NCI-H82 treated with DMSO at 0.1 percent for 48 hours (cell line): ENCODE data around the gene ILDR1.

Experiments
- DNase-seq: peaks from one replicate; lab custom pipeline; 2025; ENCODE audit not compliant: unreplicated experiment; lab: John Stamatoyannopoulos, UW

Gene ILDR1

DNA sequence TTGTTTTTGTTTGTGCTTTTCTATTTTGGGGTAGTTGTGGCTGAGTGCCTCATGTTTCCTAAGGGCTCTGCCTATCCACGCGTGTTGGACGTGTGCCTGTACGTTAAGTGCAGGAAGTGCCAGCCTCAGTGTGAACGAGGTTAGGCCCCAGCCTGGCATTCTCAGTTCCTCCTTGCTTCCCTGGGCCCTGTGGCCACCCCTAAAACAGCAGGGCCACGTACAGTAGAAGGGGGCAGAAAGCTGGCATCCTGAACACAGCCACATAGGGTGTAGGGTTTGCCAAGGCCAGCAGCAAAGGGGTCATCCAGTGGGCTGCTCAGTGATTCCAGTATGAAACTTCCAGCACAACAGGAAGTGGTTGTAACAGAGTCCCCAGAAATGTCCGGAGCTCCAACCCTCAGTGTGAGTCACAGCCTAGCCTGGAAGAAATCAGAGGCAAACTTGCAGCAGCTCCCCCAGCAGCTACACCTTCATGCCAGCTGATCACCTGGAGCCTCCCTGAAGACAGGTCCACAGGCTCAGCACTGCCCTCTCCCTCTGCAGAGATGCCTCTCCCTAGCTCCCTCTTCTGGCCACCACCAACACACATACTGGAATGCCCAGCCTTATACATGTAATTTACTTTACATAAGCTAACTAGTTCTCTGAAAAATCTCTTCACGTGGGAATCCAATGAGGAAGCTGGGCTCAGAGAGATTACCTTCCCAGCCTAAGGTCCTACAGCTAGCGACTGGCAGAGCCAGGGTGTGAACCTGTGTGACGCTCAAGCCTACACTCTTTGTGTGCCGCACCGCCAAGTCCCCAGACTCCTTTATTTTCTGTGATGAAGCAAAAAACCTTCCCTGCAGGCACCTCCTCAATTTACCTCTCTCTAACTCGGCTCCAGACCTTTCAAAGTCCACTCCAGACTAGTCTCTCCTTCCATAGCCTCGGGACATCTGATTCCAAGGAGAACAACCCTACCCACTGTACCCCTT, 26.6 kb downstream of the ILDR1 start:
- peak; percentile 32 for DNase-seq

DNA sequence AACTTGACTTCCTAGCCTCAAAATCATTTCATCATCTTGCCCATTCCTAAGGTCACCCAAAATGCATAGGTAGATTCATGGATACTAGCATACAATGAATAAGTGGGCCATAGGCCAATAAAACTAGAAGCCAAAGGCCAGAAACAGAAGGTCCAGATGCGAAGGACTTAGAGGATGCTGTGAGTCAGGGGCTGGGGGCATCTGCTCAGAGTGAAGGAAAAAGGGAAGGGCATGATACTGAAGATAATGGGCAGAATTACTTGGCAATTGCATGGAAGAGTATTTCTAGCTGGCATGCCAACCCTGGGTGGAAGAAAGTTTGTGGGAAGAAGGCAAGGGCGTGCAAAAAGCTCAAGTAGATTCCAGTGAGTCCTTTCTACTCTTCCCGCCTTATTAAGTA, 27.5 kb downstream of the ILDR1 start:
- DNase-seq, result no peak

- no peak for DNase-seq
Measured at GRCh38 chr3:121992601-121993560, 29.2 kb downstream of the ILDR1 start.

- no peak for DNase-seq
Measured at GRCh38 chr3:121989943-121990342, 32.1 kb downstream of the ILDR1 start.

- no peak for DNase-seq
Measured at GRCh38 chr3:121988146-121988545, 33.9 kb downstream of the ILDR1 start.

GRCh38 chr3:121985846-121986245, 36.2 kb downstream of the ILDR1 start:
- no peak for DNase-seq

- no peak for DNase-seq
Measured at GRCh38 chr3:121981473-121981872, 40.6 kb downstream of the ILDR1 start.

- no peak for DNase-seq
Measured at GRCh38 chr3:121980450-121980796, 41.6 kb downstream of the ILDR1 start.

- DNase-seq, result no peak
Measured at GRCh38 chr3:121979734-121980449, 42.2 kb downstream of the ILDR1 start.

- DNase-seq, result no peak
Measured at GRCh38 chr3:121979246-121979645, 42.8 kb downstream of the ILDR1 start.

DNA sequence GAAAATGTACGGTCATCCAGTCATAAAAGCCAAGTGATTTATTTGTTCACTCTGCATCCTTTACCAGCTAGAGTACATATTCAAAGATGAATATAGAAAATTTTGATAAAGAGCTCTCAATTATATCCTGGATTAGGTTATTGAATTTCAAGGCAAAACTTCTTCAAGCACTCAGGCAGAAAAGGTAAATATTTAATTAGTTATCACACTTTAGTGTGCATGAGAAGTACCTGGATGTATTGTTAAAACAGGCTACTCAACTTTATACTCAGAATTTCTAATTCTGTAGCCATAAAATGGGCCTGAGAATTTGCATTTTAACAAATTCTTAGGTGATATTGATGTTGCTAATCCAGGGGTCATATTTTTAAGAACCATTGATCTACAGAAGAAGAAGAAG, 45.3 kb downstream of the ILDR1 start:
- no peak for DNase-seq

DNA sequence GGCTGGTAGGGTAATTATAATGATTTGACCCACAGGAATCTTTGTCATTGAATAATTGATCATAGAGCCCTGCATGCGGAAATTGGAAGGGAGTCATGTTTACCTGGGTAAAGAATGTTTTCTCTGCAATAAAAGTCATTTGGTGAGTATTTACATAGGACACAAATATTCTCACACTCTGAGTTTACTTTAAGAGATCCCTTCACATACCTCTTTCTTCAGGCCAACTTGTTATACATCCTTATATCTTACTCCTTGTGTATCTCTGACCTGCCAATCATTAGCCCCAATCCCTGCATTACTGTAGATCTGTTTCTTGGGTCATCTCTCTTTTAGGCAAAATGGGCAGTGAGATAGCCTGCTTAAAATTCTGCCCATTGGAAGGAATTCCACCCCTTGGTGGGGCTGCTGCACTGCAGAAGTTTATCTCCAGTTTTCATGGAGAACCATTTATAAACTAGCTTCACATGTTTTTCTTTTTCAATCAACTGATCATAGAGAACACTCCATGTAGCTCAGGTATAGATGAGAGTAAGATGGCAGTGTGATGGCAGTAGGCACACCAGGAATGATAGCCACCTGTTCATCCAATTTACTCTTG, 46.2 kb downstream of the ILDR1 start:
- no peak for DNase-seq

- DNase-seq, result no peak
Measured at GRCh38 chr3:121974601-121975111, 47.4 kb downstream of the ILDR1 start.

DNA sequence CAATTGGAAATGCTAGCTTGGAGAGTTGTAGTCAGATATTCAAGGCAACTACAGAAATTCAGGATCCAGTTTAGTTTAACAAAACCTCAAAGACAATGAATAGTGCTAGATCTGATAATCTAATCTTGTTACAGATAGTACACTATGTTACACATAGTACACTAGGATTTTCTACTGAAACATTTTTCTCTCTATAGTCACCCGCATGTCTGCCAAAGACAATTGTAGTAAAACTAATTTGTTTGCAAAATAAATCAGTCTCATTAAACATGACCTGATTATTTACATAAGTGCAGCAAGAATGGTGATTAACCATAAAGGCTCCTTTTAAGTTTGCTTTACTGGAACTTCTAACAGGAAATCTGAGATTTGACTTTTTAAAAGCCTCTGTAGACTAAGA, 52.0 kb downstream of the ILDR1 start:
- DNase-seq, result no peak

DNA sequence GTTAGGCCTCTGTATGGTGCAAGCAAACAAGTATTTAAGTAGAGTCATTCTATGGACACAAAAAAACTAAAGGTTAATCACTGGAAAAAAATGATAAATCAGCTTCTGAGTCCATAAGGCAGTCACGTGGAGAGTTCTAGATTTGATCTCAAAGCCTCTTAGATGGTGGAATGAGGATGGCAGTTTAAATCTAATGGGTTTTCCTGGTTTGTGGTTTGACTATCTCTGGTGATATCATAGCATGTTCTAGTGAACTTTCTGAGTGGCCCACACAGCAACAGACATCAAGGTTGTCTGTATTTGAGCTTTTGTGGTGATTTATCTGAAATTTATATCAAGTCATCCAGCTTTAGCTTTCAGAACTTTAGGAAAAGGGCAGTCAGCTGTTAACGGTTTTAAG, 52.4 kb downstream of the ILDR1 start:
- DNase-seq, result no peak

DNA sequence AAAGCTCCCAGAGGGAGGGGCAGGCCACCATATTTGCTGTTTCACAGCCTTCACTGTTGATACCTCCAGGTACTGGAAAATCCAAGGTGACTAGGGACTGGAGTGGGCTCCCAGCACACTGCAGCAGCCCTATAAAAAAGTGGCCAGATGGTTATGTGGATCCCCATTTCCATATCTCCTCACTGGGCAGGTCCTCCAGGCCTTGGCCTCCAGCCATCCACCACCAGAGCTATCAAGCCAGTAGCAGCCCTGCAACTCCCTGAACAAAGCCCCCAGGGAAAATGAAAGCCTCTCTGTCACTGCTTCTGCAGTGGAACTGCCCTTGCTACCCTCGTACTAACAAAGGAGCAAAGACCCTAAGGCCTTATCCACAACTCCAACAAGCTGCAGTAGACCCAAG, 58.4 kb downstream of the ILDR1 start:
- DNase-seq, result no peak

DNA sequence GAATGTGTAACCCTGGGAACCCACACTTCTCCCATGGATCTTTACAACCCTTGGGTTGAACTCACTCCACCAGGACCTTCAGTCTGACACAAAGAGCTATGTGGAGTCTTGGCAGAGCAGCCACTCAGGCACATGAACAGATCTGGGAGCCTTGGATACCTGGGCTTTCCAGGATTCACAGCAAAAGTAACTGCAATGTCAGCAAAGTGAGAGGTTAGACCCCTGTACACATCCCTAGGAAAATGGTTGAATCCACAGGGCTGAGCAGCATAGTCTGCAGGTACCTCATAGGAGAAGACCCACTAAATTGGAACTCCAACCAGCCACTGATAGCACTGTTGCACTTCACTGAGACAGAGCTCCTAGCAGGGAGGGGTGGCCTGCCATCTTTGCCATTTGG, 59.6 kb downstream of the ILDR1 start:
- DNase-seq, result no peak

GRCh38 chr3:121961283-121961682, 60.8 kb downstream of the ILDR1 start:
- no peak for DNase-seq

GRCh38 chr3:121958801-121959200, 63.2 kb downstream of the ILDR1 start:
- DNase-seq, result no peak

DNA sequence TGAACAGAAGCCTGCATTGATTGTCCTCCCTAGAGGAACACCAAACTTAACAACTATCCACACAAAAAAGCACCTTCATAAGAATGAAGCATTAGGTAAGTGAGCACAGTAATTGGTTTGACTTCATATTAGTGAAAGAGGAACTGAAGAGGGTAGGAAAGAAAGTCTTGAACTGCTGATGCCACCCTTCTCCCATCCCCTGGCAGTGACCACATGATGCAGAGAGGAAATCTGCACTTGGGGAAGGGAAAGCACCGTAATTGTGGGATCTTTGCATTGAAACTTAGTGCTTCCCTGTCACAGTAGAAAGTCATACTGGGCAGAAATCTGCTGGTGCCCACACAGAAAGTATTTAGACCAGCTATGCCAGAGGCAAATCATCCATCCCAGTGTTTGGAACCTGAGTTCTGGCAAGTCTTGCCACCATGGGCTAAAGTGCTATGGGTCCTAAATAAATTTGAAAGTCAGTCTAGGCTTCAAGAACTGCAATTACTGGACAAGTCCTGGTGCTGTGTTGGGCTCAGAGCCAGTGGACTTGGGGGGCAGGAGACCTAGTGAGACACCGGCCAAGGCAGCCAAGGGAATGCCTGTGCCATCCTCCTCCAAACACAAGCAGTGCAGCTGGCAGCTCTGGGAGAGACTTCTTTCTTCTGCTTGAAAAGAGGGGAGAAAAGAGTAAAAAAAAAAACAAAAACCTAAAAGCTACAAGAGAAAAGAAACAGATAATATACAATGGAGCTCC, 64.2 kb downstream of the ILDR1 start:
- no peak for DNase-seq
